A549 treated with RU486 at 1 μM for 4 hours (cell line): ENCODE measurements around the gene AP3B2. TPM values are rescaled to one million over a fixed set of nuclear protein-coding genes. Genes with fewer than 3 reads are reported as not detected.

Source experiments
- total RNA-seq: library from RNA; stranded (reverse); fragments of 200-300 nt; extraction: Qiagen RNA extraction; gene quantifications from 5 replicates; pipeline ENCODE4 v1.2.3, GENCODE V29; 2022; ENCODE audit warnings: low read depth

The AP3B2 gene
- 0.49 to 1.5 TPM (median 0.71 TPM) in 5 replicates for total RNA-seq

GRCh38 chr15:82709421-82710207, at the start of gene AP3B2:
TSS of gene AP3B2 (minus strand) at chr15:82709875. CDS start at chr15:82709706, 169 bp downstream.

DNA sequence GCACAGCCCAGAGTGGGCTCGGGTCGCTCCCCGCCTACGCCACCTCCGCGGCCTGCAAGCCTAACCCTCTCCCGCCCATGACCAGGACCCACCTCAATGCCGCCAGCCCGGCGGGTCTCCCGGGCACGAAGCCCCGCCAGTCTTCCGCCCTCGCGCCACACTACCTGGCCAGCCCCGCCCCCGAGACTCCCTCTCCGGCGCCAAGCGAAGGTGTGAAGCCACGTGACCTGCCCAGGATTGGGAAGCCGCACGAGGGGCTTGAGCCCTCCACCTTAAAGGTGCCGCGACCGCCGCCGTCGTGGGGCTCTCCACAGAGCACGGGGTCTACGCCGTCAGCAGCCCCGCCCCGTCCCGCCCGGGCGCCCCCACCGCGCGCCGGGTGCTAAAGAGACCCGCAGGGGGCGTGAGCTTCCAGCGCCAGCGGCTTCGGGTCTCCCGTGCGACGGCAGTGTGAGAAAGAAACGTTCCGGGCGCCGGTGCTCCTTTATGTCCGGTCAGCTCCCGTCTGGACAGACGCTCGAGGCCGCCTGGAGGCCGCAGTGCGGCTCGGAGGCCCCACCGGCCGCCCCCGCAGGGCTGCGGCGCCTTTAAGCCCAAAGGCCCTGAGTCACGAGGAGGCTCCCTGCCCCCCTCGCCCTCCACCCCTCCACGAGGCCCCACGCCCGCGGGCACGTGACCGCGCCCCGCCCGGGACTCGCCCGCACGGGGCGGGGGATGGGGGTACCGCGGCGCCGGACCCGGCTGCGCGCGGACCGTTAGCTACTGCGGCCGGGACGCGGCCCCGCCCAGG, 62.4 kb downstream of the AP3B2 start, which contains the start of gene CPEB1:
TSS of gene CPEB1 (minus strand) at position 319 of the 790 bp plus-strand sequence. CDS start 18,904 bp downstream, outside the sequence.

Other genes with a start within 250 kb of the AP3B2 start
- gene RPS17, start 169.4 kb downstream of the AP3B2 start, total RNA-seq = 3,969 to 4,458 TPM (median 4,149 TPM) in 5 replicates
- gene CPEB1, start 62.5 kb downstream of the AP3B2 start, total RNA-seq = 2.4 to 4.4 TPM (median 3.1 TPM) in 5 replicates
- not detected in 5 replicates for gene FSD2, start 96.2 kb upstream of the AP3B2 start, total RNA-seq
- 6.4 to 6.8 TPM (median 6.7 TPM) in 5 replicates for gene WHAMM, start 99.8 kb upstream of the AP3B2 start, total RNA-seq
- 11.0 to 13.1 TPM (median 11.2 TPM) in 5 replicates for gene HOMER2, start 242.8 kb upstream of the AP3B2 start, total RNA-seq